A549 (cell line): ENCODE results near the gene TNN.

Experiments used
- CHD4 ChIP-seq: fragments of 200-600 bp; sonication (generic); IDR thresholded peaks from 2 replicates; pipeline ENCODE4 v1.6.1; 2016; ENCODE audit warnings: antibody characterized with exemption, mild to moderate bottlenecking, borderline replicate concordance
- CTCF ChIP-seq: fragments of >200 bp; sonication (Bioruptor Twin); formaldehyde crosslinking; IDR thresholded peaks from 3 replicates; pipeline ENCODE4 v1.5.1; 2016
- POLR2A ChIP-seq: IDR thresholded peaks from 2 replicates; pipeline ENCODE4 v1.6.1; 2012; ENCODE audit warnings: mild to moderate bottlenecking, low read length
- RCOR1 ChIP-seq: fragments of 150-350 bp; IDR thresholded peaks from 2 replicates; pipeline ENCODE4 v1.6.1; 2014; ENCODE audit warnings: antibody characterized with exemption, low read length, low read depth
- REST ChIP-seq: fragments of 200-600 bp; sonication (generic); IDR thresholded peaks from 2 replicates; pipeline ENCODE4 v1.6.1; 2016; ENCODE audit warnings: antibody characterized with exemption, mild to moderate bottlenecking, moderate library complexity

GRCh38 chr1:175182201-175182746 is 114.6 kb downstream of the TNN start:
- TF ChIP-seq REST, result no peak
- TF ChIP-seq CTCF, result no peak
- TF ChIP-seq POLR2A, result no peak
- TF ChIP-seq CHD4, result no peak
- no peak for TF ChIP-seq RCOR1
